Activated B cell treated with CpG ODN at 0.5 μM for 24 hours (primary cell): ENCODE measurements around the gene TRABD. TPM values are rescaled to one million over a fixed set of nuclear protein-coding genes. Genes with fewer than 3 reads are reported as not detected.

ENCODE experiments used
- ATAC-seq: fragments of 200-7000 bp; cut with Tn5 transposase; one replicate; pipeline ENCODE4 v1.10.0; 2021; ENCODE audit warnings: low read depth, mild to moderate bottlenecking, moderate library complexity
- CTCF ChIA-PET: fragments of 350-600 bp; sonication (Branson Sonifier 250); formaldehyde crosslinking; loops from one replicate; lab custom pipeline; 2021; ENCODE audit warnings: antibody characterized with exemption; lab: Charles Lee
- POLR2A ChIA-PET: fragments of 350-600 bp; sonication (Branson Sonifier 250); formaldehyde crosslinking; loops from one replicate; lab custom pipeline; 2021; ENCODE audit warnings: antibody characterized with exemption; lab: Charles Lee
- DNase-seq: peaks from one replicate; pipeline ENCODE4 v3.0.0; 2022
- H3K27ac Mint-ChIP-seq: one replicate; pipeline ENCODE4 v1.8.0; 2020; ENCODE audit warnings: mixed read lengths
- H3K27me3 Mint-ChIP-seq: one replicate; pipeline ENCODE4 v1.8.0; 2021; ENCODE audit warnings: mixed read lengths
- H3K36me3 Mint-ChIP-seq: one replicate; pipeline ENCODE4 v1.8.0; 2021; ENCODE audit warnings: low read depth, mixed read lengths
- H3K4me1 Mint-ChIP-seq: one replicate; pipeline ENCODE4 v1.8.0; 2021; ENCODE audit warnings: mixed read lengths
- H3K4me3 Mint-ChIP-seq: one replicate; pipeline ENCODE4 v1.8.0; 2020; ENCODE audit warnings: mild to moderate bottlenecking, mixed read lengths
- H3K9me3 Mint-ChIP-seq: one replicate; pipeline ENCODE4 v1.8.0; 2020; ENCODE audit warnings: mixed read lengths
- CTCF ChIP-seq: fragments of 200-600 bp; IDR thresholded peaks from one replicate; pipeline ENCODE4 v1.8.0; 2022; ENCODE audit warnings: antibody characterized with exemption, mild to moderate bottlenecking
- intact Hi-C: fragments of 100-400 bp; cut with micrococcal nuclease; formaldehyde crosslinking; loops from one replicate; pipeline ENCODE4 v1.15.1; 2024
- total RNA-seq: library from RNA; stranded (reverse); gene quantifications from 2 replicates; pipeline ENCODE4 v1.2.3, GENCODE V29; 2022

The TRABD gene
- total RNA-seq, 1 donor from 2014 or later = 86.4 TPM

DNA sequence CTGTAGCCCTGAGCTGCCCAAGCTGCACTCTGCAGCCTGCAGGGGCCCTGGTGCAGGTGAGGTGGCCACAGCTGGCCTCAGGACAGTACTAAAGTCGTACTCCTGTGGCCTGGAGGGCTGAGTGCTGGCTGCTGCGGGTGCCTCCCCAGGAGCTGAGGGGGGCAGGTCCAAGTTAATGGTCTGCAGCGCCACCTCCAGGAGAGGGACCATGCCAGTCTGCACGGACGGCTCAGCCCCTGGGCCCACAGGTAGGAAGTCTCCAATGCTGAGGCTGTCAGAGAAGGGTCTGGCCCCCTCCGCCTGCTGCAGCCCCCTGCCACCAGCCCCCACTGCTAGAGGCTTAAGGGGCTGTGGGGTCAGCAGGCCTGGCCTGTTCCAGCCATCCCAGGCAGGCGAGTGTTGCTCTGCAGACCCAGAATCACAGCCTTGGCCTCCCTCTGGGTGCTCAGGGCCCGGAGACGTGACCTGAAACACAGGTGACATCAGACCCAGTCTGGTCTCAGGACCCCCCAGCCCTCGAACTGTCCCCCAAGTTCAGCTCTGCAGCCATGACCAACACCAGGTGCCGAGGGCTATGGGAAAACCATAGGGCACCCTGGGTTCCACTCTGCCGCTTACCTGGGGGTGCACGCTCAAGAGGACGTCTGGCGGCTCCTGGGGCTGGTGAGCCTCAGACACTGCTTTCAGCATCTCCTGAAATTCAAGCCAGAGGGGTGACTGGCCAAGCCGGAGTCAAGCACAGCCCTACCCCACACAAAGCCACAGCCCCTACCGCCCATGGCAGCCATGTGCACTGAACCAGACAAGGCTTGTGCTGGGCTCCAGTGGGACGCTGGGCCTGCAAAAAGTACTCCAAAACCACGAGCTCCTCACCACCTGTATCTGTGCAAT is 35.9 kb downstream of the TRABD start:
- POLR2A ChIA-PET = interaction anchor here (0.6 kb wide), 1 partner anchor 40 kb away, joined by 6 read pairs; no protein-coding TSS in a partner anchor
- DNase-seq = no peak
- H3K36me3 Mint-ChIP-seq = peaks cover 71% of the 10 kb centered on the region

DNA sequence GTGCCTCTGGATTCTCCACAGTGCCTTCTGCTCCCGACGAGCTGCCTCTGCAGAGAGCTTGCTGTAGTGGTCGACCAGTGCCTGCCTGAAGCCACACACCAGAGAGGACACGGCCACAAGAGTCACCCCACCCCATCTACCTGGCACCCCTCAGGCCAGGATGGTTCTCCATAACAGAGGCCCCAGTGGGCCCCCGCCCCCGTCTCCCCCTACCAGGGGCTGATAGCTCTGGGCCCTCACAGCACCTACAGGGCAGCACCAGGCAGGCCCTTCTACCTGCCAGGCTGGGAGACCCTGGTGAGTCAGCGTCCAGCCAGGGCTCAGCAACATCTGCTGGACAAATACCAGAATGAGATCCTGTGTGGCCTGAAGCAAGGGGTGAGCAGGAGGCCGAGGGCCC is 36.8 kb downstream of the TRABD start:
- DNase-seq = no peak
- TF ChIP-seq CTCF = no peak

More for the DNA sequence above, 35.9 kb downstream of the TRABD start:
- no peak for ATAC-seq
- intact Hi-C loops = no loop called here
- CTCF ChIA-PET = interaction anchor here (2.9 kb wide), 1 partner anchor 73 kb away, joined by 15 read pairs; no protein-coding TSS in a partner anchor
- Mint-ChIP-seq H3K9me3 (no peaks in the 10 kb centered on the region), H3K27me3 (no peaks in the 10 kb centered on the region), H3K4me3 (no peak overlapping the region), H3K27ac (no peak overlapping the region), H3K4me1 (no peaks in the 10 kb centered on the region)
- TF ChIP-seq CTCF = no peak

DNA sequence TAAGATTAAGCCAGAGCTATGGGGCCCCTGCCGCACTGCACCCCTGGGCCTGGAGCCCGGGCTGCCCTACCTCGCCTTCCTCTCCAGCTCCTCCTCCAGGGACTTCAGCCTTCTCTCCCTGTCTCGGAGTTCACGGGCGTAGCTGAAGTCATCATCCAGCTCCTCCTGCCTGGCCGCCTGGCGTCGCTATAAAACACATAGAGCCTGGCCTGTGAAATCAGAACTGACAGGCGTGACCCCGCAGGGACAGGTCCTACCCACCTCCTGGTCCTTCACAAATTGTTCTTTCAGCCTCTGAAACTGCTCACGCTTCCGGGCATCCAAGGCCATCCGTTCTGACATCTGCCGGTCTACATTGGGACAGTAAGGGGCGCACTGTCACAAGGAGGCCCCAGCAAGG is 38.4 kb downstream of the TRABD start:
- POLR2A ChIA-PET = no interaction called here
- H3K27me3 Mint-ChIP-seq = no peaks in the 10 kb centered on the region
- intact Hi-C loops = no loop called here
- H3K27ac Mint-ChIP-seq = no peak overlapping the region
- H3K4me3 Mint-ChIP-seq = no peak overlapping the region
- ATAC-seq = no peak
- no peaks in the 10 kb centered on the region for H3K9me3 Mint-ChIP-seq
- no peak for DNase-seq
- no peaks in the 10 kb centered on the region for H3K4me1 Mint-ChIP-seq
- peaks cover 68% of the 10 kb centered on the region for H3K36me3 Mint-ChIP-seq
- CTCF ChIA-PET = no interaction called here
- TF ChIP-seq CTCF = no peak

More for the DNA sequence above, 36.8 kb downstream of the TRABD start:
- Mint-ChIP-seq H3K27me3 (no peaks in the 10 kb centered on the region), H3K36me3 (peaks cover 74% of the 10 kb centered on the region), H3K4me1 (no peaks in the 10 kb centered on the region), H3K27ac (no peak overlapping the region), H3K9me3 (no peaks in the 10 kb centered on the region), H3K4me3 (no peak overlapping the region)
- intact Hi-C loops = no loop called here
- no peak for ATAC-seq
- CTCF ChIA-PET = interaction anchor here (2.9 kb wide), 1 partner anchor 73 kb away, joined by 15 read pairs; no protein-coding TSS in a partner anchor
- POLR2A ChIA-PET = no interaction called here

GRCh38 chr22:50225200-50225969 is 39.7 kb downstream of the TRABD start:
- Mint-ChIP-seq H3K4me3 (no peak overlapping the region), H3K36me3 (peaks cover 70% of the 10 kb centered on the region), H3K9me3 (no peaks in the 10 kb centered on the region), H3K27me3 (no peaks in the 10 kb centered on the region), H3K27ac (no peak overlapping the region), H3K4me1 (no peaks in the 10 kb centered on the region)
- no peak for DNase-seq
- no peak for TF ChIP-seq CTCF
- ATAC-seq = no peak
- intact Hi-C loops = no loop called here
- ChIA-PET CTCF (no interaction called here), POLR2A (no interaction called here)
